OCI-M1 (cell line): ENCODE results near the gene FBXL17.

Source experiments
- DNase-seq: peaks from one replicate; lab custom pipeline; 2025; lab: John Stamatoyannopoulos, UW

FBXL17 gene

DNA sequence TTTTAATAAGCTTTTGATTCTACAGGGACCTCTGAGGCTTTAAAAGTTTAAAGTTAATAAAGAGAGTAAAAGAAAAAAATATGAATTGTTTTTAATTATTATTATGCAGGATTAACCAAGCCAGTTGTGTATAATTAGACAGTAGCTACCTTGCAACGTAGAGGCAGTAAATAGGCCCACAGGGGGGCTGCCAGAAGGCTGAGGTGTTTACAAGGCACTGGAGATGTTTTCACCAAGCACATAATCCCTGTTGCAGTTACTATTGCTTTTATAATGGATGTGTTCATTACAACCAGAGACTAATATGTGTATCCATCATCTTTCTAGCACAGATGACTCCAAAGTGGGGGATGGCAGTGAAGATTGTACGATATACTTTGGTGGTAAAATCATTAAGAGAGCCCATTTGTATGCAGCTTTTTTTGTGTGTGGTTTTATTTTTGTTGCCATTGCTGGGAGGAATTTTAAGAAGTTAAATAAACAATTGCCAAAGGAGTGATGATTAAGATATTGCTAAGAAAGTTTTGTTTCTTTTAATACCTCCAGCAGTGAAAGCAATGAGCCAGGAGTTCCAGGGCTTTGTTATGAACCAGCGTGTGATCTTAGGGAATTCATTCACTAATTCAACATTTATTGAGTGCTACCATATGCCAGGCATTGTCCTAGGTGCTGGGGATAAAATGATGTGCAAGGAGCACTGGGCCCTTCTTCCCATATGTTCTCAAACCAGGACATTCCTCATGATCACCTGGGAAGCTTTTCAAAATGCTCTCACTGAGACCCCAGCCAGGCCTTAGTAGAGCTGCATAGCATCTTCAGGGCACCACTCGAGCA lies 572.5 kb downstream of the FBXL17 start:
- DNase-seq = no peak
